HG03045 (cell line): ENCODE data around the gene PRSS50.
A peak's percentile ranks its signal among the peaks of the same experiment; 100 is the strongest.

Experiments
- ATAC-seq: cut with Tn5 transposase; IDR thresholded peaks from one replicate; pipeline ENCODE4 v1.9.1; 2021; ENCODE audit warnings: mild to moderate bottlenecking, moderate library complexity; ENCODE audit not compliant: unreplicated experiment

The PRSS50 gene

DNA sequence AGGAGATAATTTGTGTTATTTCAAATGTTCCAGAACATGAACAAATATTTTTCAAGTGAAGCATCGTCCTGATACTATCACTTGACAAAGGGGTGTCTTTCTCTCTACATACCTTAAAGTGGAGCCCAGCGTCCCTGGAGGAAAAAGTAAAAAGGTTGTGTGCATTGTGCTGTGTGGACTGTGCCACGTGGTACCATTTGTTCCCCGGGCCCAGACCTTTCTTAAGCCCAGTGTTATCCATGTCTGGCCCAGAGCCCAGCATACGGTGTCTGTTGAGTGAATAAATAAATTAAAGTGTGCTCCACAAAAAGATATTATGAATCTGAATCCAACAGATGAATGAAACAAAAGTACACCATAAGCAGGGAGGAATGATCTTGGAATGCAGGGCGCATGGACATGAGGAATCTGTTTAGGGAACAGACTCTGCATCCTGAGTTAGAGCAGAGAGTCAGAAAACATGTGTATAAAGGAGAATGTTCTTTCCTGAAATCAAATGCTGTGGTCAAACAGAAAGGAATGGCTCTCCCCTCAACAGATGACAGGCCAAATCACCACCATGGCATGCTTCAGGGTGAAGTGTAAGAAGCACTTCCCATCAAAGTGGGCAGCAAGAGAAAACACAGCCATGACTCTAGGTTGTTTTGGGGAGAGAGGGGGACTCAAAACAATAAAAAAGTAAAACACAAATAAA lies 8.1 kb upstream of the PRSS50 start:
- no peak for ATAC-seq

DNA sequence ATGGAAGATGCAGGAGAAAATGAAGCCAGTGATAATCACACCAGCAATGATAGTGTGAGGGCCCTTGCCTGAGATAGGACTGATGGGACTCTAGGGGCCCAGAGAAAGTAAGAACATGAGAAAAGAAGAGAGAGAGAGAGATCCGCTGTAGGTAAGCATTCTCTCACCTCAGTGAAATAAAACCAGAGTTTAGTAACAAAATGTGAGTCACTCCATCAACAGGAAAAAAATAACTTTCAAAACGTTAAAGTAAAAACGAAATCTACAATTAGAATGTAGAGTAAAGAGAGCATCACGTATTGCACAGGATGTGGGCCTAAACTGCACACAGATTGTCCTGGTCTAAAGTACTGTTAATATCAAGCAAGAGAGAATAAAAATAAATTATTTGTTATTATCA lies 6.8 kb upstream of the PRSS50 start:
- no peak for ATAC-seq

DNA sequence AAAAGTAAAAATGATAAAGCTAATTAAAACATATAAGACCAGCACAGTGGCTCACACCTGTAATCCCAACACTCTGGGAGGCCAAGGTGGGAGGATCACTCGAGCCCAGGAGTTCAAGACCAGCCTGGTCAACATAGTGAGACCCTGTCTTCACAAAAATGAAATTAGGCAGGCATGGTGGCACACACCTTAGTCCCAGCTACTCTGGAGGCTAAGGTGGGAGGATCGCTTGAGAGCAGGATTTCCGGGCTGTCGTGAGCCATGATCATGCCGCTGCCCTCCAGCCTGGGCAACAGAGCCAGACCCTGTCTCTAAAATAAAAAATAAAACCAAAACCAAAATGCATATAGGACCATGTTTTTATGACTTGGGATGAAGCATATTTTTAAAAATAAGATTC lies 4.8 kb upstream of the PRSS50 start:
- no peak for ATAC-seq

DNA sequence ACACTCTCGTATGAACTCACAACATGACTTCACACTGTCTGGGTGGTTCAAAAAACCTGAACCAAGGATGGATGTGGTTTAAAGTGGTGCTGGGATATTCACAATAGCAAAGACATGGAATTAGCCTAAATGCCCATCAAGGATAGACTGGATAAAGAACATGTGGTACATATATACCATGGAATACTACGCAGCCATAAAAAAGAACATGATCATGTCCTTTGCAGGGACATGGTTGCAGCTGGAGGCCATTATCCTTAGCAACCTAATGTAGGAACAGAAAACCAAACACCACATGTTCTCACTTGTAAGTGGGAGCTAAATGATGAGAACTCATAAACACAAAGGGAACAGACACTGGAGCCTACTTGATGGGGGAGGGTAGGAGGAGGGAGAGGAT lies 3.3 kb upstream of the PRSS50 start:
- no peak for ATAC-seq

DNA sequence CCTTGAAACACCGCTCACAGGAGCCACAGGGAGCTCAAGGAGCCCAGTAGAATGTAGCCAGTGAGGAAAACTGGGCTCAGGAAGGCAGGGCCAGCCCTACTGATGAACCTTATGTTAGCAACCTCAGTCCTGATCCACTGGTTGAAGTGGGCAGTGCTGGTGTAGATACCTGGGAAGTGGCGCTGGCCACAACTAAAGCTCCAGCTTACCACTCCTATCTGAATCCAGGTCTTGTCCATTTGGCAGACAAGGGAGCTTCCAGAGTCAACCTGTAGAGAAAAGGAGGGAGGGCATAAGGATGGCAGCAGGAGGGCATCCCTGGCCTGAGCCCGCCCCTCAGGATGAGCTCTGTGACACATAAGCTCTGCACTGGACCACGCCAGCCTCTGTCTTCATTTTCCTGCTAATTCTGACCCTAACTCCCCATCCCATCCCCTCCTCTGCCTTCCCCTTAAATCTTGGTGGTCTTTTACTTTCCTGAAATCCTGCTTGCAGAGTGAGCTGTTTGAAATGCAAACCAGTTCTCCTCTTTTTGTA lies 2.1 kb upstream of the PRSS50 start:
- no peak for ATAC-seq

DNA sequence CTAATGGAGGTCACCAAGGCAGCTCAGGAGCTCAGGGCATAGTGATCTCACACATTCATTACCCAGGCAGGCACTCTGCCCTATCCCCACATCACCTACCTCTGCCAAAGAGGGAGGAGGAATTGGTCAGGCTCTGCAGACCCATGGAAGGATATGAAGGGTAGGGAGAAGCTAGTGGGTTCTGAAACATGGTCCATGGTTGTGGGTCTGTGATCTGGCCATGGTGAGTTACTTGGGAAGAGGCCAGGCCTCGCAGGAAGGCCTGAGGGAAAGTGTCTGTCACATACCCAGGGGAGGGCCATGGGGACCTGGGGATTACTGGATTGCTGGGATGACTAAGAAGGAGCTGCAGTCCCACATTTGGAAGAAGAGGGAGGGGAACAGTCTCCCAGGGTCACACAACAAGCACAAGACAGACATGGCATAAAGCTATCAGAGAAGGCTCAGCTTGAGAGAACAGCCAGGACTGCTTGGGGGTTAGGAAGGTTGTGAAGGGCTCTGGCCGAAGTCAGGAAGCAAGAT lies 1.4 kb upstream of the PRSS50 start:
- no peak for ATAC-seq

DNA sequence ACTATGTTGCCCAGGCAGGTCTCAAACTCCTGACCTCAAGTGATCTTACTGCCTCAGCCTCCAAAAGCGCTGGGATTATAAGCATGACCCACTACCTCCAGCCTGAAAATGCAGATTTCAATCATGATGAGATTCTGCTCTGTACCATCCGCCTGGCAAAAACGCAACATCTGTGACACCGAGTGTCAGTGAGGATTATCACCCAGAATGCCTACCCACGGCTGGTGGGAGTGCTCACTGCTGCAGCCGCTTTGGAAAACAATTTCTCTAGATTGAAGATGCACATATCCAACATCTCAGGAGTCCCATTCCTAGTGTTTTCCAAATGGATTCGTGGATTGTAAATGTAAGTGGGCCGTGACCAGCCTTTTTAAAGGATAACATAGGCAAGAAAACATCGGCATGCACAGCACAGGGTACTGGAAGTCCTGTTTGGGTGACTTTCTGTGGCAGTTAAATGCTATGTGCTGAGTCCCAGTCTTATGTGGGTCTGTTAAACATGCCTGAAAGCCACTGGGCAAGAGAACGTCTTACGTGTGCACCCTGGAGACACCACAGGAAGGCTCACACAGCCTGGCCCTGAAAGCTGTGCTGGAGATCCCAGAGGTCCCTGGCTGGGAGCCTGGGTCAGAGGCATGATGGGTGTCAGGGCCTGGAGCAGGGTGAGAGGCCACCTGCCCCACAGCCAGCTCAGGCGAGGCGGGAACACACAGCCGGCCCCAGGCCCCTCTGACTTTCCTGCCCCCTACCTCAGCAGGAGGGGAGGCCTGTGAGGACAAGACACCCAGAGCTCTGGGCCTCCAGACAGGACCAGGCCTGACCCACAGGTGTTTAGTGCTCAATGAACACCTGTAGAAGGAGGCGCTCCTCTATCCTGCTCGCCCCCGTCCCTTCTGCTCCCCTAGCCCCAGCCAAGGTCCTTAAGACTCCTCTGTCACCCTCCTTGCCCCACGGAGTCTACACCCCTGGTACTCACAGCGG lies 918 bp downstream of the PRSS50 start:
- ATAC-seq: no peak

DNA sequence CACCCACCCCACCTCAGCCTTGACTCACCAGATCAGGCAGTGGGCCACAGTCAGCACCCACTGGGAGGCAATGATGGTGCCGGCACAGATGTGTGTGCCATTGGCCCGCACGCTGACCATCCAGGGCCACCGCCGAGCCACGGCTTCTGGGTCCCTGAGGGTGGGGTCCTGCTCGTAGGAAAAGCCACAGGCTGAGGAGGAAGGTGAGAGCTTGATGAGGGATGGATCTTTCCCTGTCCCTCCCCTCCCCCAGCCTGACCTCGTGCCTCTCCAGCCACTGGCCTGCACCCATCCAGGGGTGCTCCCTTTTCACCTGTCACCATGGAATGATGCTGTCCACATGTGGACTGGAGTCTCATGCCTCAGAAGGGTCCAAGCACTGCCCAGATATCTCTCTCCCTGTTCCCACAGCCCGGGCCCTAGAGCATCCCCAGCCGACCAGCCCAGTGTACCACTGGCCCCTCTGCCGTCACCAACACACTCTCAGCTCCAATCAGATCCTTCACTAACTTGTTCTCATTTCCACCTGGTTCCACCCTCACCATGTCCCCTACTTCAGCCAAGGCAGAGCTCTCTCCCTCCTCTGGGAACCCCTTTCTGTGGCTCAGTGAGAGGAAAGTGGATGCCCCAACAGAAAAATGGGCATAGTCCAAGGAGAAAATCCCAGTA lies 2.0 kb downstream of the PRSS50 start:
- no peak for ATAC-seq

DNA sequence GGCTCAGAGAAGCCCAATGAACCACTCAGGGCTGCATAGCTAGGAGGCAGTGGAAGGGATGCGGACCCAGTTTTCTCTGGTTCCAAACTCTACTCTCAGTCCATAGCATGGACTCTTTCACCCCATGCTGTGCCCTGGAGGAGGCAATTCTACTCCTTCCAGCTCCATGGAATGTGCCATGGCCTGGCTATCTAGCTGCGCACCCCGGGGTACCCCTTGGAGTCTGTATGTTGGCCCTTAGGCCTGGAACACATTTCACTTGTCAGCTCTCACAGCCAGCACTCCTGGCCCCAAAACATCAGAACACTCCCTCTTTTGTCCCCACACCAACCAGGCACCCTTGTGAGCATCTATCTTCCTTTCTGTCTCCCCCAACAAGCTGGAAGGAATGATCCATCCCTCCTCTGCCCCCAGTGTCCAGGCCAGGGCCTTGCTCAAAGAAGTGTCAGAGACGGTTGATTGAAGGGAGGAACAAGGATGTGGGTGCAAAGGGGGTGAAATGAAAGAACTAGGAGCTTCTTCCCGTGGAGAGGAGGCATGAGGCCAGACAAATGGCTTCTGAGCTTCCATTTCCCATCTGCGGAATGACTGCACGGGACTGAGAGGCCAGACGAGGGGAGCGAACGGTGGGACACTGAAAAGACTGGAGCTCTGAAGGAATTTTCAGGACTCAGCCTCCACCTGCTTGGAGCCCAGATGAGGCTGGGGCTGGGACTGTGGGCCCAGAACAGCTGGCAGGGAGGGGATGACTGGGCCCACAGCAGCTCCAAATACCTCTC lies 2.8 kb downstream of the PRSS50 start:
- no peak for ATAC-seq

DNA sequence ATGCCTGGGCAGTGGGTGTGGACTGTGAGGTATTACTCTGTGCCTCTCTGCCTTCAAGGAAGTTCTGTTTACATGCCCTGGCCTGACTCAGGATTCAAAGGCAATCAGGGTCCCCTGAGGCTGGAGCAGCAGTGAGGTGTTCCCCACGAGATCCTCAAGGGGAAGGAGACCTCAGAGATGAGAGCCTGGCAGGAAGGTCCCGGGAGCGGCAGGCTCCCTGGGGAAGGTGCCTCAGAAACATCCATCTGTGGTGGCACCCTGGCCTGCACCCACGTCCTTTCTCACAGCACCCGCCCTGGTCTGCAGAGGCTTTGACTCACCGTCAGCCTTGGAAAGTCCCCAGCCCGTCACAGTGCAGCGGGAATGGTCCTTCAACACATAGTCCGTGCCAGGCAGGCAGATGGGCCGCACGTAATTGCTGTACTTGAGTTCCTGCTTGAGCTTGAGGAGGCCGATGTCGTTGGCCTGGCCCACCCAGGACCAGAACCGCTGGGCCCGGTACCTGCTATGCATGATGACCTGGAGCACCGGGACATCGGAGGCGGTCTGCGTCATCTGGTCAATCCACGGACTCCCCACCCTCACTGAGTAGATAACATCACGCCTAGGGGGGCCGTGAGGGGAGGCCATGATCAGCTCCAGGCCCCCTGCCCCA lies 3.6 kb downstream of the PRSS50 start:
- ATAC-seq: peak; percentile 64

DNA sequence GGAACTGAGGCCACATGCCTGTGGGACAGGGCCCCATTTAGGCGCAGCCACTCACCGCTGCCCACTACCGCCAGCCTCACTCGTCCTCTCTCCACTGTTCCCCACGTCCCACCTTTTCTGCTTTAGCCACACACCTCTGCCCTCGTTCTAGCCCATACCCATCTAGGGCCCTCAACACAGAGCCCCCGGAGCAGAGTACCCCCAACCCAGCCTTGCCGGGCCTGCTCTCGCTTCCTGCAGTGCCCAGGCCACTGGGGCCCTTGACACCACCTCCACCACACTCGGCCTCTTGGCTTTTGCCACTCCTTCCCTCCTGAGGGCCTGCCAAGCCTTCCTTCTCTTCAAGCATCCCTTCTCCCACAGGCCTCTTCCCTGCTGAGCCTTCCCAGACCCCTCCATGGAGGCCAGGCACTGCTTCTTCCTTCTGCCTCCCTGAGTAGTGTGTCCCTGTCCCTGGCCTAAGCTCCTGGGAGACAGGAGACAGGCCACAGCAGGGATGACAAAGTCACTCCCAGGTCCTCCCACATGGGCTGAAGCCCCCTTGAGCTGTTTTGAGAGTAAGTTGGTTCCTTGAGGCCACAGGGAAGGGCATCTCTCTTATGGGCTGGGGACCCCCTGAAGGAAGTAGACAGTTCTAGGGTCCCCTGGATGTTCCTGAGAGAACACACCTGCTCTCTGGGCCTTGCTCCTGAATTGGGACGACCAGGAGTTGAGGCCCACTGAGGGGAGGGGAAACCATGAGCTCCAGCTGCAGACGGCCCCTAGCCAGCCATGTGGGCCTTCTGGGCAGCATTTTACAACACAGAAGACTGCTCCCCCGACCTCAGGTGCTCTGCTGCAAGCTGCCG lies 4.4 kb downstream of the PRSS50 start:
- no peak for ATAC-seq

DNA sequence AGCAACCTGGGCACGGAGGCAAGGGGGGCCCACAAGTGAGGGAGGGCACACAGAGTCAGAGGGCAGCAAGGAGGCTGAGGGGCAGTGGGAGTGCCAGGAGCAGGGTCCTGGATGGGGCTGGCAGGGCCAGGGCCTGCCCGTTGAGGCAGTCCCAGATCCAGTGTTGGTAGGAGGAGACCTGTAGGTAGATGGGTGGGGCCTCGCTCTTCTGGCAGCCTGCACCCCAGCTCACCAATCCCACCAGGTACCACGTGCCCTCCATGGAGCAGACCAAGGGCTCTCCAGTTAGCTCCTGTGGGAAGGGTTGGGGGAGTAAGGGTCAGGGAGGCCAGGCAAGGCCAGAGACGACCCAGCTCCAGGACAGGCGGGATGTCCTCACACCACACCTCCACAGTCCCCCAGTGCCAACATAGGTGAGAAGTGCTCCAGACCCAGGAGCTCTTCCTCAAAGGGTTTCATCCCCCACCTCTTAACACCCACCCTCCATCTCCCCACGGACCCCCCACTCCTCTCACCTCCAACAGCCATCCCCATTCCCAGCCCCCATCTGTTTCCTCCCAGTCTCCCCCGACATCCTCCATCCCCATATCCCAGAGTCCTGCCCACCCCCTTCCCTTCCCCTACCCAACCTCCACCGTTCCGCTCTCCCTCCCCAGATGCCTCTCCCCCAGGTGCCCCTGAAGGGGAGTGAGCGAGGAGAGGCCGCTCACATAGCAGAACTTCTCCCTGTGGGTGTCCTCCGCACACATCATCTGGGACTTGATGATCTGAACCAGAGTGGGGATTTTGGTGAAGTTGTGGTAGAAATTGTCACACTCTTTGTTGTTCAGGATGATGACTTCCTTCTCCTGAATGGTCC lies 5.2 kb downstream of the PRSS50 start:
- no peak for ATAC-seq

DNA sequence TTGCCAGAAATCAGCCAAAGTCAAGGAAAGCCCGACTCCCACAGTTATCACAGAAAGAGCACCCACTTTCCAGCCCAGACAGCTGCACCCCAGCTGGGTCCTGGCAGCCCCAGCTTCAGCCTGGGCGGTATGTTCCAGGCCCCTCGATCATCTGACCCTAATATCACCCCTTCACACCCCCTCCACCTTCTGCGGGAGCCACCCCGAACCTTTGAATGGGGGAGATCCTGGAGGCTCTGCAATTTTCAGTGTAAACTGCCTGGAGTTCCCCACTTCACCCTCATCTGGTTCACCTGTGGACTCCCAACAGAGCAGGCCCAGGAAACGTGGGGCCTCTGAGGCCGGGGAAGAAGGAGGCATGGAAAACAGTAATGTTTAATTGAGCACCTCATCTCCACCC lies 5.9 kb downstream of the PRSS50 start:
- ATAC-seq: no peak

DNA sequence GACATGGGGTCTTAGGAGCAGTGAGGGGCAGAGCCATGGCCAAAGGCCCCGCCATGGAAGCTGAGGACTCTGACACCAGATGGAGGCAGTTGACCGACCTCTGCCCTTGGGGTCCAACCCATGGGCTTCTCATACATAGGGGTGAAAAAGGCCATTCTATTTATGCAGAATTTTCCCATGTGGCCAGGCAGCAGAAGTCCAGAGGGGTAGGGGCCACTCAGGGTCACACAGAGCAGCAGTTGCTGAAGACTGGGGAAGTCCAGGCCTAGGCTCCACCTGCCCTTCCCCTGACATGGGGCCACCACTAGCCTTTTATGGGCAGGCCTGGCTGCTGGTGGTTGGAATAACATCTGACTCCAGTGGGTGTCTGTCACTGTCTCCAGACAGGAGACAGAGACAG lies 6.4 kb downstream of the PRSS50 start:
- no peak for ATAC-seq

DNA sequence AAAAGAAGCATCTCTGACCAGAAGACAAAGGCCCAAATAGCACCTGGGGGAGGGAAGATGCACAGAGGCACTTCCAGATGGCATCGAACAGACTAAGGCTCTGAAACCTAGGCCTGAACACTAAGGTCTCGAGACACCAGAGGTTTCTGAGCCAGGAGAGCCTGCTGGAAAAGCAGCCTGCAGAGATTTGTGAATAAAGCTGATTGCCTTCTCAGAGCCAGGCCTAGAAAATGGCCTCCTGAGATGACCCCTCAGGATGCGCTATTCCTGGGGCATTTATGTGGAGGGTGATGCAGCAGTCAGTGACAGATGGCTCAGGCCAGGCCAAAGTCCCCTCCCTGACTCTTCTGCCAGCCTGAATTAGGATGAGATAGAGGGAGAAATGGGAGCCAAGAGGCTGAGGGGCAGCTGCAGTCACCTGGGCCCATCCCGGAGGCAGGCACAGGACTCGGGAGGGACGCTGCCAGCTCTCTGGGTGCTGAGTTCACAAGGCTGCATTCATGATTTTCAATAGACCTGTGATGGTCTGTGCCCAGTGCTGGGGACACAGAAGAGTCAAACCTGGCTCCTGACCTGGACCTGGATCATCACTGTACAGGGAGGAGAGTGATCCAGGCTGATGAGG lies 6.9 kb downstream of the PRSS50 start:
- no peak for ATAC-seq

DNA sequence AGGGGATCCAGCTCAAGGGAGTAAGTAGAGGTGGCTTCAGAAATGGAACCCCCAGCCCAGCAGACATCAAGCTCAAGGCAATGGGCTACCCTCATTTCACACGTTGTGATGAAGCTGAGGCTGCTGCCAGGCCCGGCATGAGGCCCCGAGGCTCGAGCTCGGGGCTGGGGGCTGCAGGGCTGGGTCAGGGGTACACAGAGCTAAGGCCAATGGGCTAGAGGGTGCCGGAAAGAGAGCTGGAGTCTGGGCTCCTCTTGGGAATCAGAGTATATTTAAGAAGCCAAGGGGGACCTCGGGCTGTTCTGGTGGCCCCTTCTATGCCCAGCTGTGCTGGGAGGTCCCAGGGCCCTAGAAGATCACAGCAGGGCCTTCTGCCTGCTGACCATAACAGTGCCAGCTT lies 7.4 kb downstream of the PRSS50 start:
- ATAC-seq: no peak

DNA sequence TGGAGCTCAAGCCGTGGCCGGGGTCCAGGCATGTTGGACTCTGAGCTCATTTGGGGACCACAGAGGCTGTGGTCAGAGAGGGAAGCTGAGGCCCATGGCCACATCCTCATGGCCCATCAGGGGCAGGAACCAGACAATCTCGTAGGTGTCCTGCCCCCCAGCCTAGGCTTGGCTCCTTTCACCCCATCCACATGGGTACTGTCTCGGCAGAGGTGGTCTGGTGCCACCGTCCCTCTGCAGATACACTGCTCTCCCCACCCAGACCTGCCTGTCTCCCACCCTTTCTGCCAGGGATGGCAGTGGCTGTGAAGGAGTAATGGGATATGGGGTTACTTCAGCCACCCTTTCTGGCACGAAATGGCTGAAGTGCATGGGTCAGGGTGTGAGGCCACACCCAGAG lies 7.9 kb downstream of the PRSS50 start:
- ATAC-seq: no peak
